Sigmoid colon (tissue), 4 donors: ENCODE results near the gene FUS.

Experiments used
- CTCF ChIP-seq, 4 experiments: fragments of 450-650 bp in 3 of 4; fragments of 200-600 bp in 1 of 4; IDR thresholded peaks; one replicate each; pipeline ENCODE4 v1.5.1; 2016 to 2019; ENCODE audit warnings: antibody characterized with exemption in 4 of 4, mild to moderate bottlenecking in 3 of 4, moderate library complexity in 2 of 4
- EP300 ChIP-seq, 4 donors: sonication (generic); formaldehyde crosslinking; IDR thresholded peaks; one replicate each; pipeline ENCODE4 v1.6.1; 2017; ENCODE audit warnings: antibody characterized with exemption in 4 of 4
- POLR2A ChIP-seq, 2 donors: fragments of 450-650 bp; IDR thresholded peaks; one replicate each; pipeline ENCODE4 v1.6.1; 2016; ENCODE audit warnings: antibody characterized with exemption in 2 of 2, mild to moderate bottlenecking in 2 of 2, moderate library complexity in 2 of 2
- POLR2AphosphoS5 ChIP-seq, 4 donors: sonication (generic); formaldehyde crosslinking; IDR thresholded peaks; one replicate each; pipeline ENCODE4 v1.6.1; 2017; ENCODE audit warnings: antibody characterized with exemption in 4 of 4

GRCh38 chr16:31223044-31223443 lies 43.1 kb downstream of the FUS start:
- TF ChIP-seq POLR2A (IDR thresholded peaks at IDR 0.05) (no peak), CTCF (IDR thresholded peaks at IDR 0.05) (no peak), POLR2AphosphoS5 (IDR thresholded peaks at IDR 0.05) (no peak), EP300 (IDR thresholded peaks at IDR 0.05) (no peak)
